Measurements from ENCODE around the gene ARID3B. TPM values are rescaled to one million over a fixed set of nuclear protein-coding genes. Genes with fewer than 3 reads are reported as not detected.

ARID3B gene
- total RNA-seq, 1 experiment from 2014 or later, result 19.0 TPM

DNA sequence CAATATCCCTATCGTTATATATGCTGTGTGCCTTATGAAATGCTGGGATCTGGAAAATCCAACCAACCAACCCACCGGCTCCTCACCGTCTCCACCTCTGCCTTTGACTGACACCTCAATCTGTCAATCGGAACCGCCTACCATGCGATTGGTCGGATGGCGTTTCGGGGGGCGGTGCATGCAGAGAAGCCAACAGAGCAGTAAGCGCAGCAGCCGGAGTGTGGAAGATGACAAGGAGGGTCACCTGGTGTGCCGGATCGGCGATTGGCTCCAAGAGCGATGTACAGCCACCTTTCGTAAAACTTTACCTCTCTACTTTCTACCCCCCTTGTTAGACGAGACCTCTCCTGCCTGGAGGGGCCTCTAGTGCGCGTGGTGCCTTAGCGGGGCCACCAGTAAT, 80.9 kb downstream of the ARID3B start:
- peaks cover 13% of the 10 kb centered on the region for H3K4me1 ChIP-seq (ENCODE audit: insufficient read depth, low read length)
- H3K9me2 ChIP-seq (replicated peaks; ENCODE audit: low read length), result no peaks in the 10 kb centered on the region
- intact Hi-C loops (cut with micrococcal nuclease), result no loop called here
- H3F3A ChIP-seq (ENCODE audit: low read length, unreplicated experiment), result no peaks in the 10 kb centered on the region
- POLR2A ChIA-PET (ENCODE audit: unreplicated experiment), result no interaction called here
- TF ChIP-seq EZH2 (IDR thresholded peaks at IDR 0.05; ENCODE audit: low read length, unreplicated experiment) (no peak), EZH2phosphoT487 (IDR thresholded peaks at IDR 0.05; ENCODE audit: borderline replicate concordance, low read length) (no peak)
- TF ChIP-seq, protein P1, sequence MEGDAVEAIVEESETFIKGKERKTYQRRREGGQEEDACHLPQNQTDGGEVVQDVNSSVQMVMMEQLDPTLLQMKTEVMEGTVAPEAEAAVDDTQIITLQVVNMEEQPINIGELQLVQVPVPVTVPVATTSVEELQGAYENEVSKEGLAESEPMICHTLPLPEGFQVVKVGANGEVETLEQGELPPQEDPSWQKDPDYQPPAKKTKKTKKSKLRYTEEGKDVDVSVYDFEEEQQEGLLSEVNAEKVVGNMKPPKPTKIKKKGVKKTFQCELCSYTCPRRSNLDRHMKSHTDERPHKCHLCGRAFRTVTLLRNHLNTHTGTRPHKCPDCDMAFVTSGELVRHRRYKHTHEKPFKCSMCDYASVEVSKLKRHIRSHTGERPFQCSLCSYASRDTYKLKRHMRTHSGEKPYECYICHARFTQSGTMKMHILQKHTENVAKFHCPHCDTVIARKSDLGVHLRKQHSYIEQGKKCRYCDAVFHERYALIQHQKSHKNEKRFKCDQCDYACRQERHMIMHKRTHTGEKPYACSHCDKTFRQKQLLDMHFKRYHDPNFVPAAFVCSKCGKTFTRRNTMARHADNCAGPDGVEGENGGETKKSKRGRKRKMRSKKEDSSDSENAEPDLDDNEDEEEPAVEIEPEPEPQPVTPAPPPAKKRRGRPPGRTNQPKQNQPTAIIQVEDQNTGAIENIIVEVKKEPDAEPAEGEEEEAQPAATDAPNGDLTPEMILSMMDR (conservative IDR thresholded peaks at IDR 0.05; ENCODE audit: low read depth, low read length), result no peak
- BruUV-seq (replicated peaks), result no TSS peak
- no peak overlapping the region for H3K4me2 ChIP-seq (ENCODE audit: low read length)
- peaks cover 56% of the 10 kb centered on the region for H3K79me2 ChIP-seq (ENCODE audit: low read length)
- H3K36me3 ChIP-seq (ENCODE audit: low read depth, low read length), result peaks cover 70% of the 10 kb centered on the region
- peaks cover 40% of the 10 kb centered on the region for H4K20me1 ChIP-seq (ENCODE audit: low read length)
- H3K4me3 ChIP-seq (ENCODE audit: low read length), result no peak overlapping the region
- no peaks in the 10 kb centered on the region for H3K27me3 ChIP-seq (ENCODE audit: low read length)
- CTCF ChIA-PET, result no interaction called here
- no peaks in the 10 kb centered on the region for H3K9me3 ChIP-seq (ENCODE audit: low read length)
- no peak for DNase-seq
- no peak overlapping the region for H3K9ac ChIP-seq (ENCODE audit: low read length)
- no peak overlapping the region for H3K27ac ChIP-seq (ENCODE audit: low read length)
- H2AFZ ChIP-seq (ENCODE audit: low read length), result no peak overlapping the region
- no peak for ATAC-seq

DNA sequence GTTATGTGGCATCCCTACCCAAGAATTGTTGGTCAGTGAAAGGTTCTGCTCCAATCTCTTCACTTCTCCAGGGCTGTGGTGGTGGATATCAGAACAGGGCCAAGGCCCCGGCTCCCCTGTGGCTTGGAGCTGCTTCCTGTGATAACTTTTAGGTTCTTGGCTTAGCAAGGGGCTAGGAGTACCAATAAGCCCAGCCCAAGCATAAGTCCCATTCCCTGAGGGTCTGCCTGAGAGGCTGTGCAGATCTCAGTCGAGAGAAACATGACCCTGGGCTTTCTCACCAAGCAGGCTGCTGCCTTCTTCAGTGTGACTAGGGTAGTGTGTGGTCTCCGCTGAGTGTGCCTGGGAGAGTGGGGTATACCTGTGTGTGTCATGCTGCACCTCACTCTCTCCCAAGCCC, 81.7 kb downstream of the ARID3B start:
- DNase-seq, result no peak
- H3F3A ChIP-seq (ENCODE audit: low read length, unreplicated experiment), result no peaks in the 10 kb centered on the region
- no peak for ATAC-seq
- H3K9ac ChIP-seq (ENCODE audit: low read length), result no peak overlapping the region
- no peak overlapping the region for H3K27ac ChIP-seq (ENCODE audit: low read length)
- H3K27me3 ChIP-seq (ENCODE audit: low read length), result no peaks in the 10 kb centered on the region
- no peak overlapping the region for H2AFZ ChIP-seq (ENCODE audit: low read length)
- ChIA-PET POLR2A (ENCODE audit: unreplicated experiment) (no interaction called here), CTCF (no interaction called here)
- no peak overlapping the region for H3K4me3 ChIP-seq (ENCODE audit: low read length)
- no TSS peak for BruUV-seq (replicated peaks)
- H3K9me3 ChIP-seq (ENCODE audit: low read length), result no peaks in the 10 kb centered on the region
- H3K79me2 ChIP-seq (ENCODE audit: low read length), result peaks cover 47% of the 10 kb centered on the region
- intact Hi-C loops (cut with micrococcal nuclease), result no loop called here
- H3K36me3 ChIP-seq (ENCODE audit: low read depth, low read length), result peaks cover 77% of the 10 kb centered on the region
- H3K4me1 ChIP-seq (ENCODE audit: insufficient read depth, low read length), result peaks cover 5% of the 10 kb centered on the region
- H3K4me2 ChIP-seq (ENCODE audit: low read length), result no peak overlapping the region
- peaks cover 32% of the 10 kb centered on the region for H4K20me1 ChIP-seq (ENCODE audit: low read length)
- TF ChIP-seq EZH2phosphoT487 (IDR thresholded peaks at IDR 0.05; ENCODE audit: borderline replicate concordance, low read length) (no peak), EZH2 (IDR thresholded peaks at IDR 0.05; ENCODE audit: low read length, unreplicated experiment) (no peak)
- TF ChIP-seq, protein P1 (conservative IDR thresholded peaks at IDR 0.05; ENCODE audit: low read depth, low read length), result no peak
- H3K9me2 ChIP-seq (replicated peaks; ENCODE audit: low read length), result no peaks in the 10 kb centered on the region

DNA sequence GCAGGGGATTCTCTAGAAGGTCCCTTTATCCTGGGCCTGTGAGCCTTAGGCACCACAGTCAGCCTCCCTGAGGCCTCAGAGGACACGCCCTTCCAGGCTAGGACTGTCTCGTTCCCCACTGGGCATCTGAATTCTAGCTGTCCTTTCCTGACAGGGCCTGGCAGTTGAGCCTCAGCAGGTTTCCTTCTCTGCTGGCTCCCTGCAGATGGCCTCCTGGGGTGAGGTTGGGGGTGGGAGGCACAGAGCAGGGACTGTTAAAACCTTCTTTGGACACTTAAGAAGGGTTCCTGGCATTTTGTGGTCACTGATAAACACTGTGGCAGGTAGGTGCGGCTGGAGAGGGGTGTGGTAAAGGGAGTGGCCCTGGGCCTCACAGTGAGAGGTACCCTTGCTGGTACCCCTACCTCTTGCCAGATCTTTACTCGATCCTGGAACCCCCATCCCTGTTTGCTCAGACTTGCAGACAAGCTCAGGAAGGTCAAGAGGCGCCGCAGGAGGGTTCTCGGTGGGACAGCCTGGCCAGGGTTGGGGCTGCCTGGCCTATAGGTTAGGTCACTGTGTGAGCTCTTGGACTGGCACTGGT, 83.1 kb downstream of the ARID3B start:
- Histone ChIP-seq H3K27me3 (ENCODE audit: low read length) (no peaks in the 10 kb centered on the region), H3K36me3 (ENCODE audit: low read depth, low read length) (peaks cover 89% of the 10 kb centered on the region), H3K4me3 (ENCODE audit: low read length) (no peak overlapping the region), H3K9me3 (ENCODE audit: low read length) (no peaks in the 10 kb centered on the region), H2AFZ (ENCODE audit: low read length) (no peak overlapping the region), H3K9ac (ENCODE audit: low read length) (no peak overlapping the region), H3K9me2 (replicated peaks; ENCODE audit: low read length) (no peaks in the 10 kb centered on the region), H4K20me1 (ENCODE audit: low read length) (peaks cover 19% of the 10 kb centered on the region), H3K79me2 (ENCODE audit: low read length) (peaks cover 34% of the 10 kb centered on the region), H3K4me2 (ENCODE audit: low read length) (no peak overlapping the region), H3F3A (ENCODE audit: low read length, unreplicated experiment) (no peaks in the 10 kb centered on the region), H3K4me1 (ENCODE audit: insufficient read depth, low read length) (no peaks in the 10 kb centered on the region), H3K27ac (ENCODE audit: low read length) (no peak overlapping the region)
- ChIA-PET POLR2A (ENCODE audit: unreplicated experiment) (no interaction called here), CTCF (no interaction called here)
- DNase-seq, result no peak
- ATAC-seq, result no peak
- no TSS peak for BruUV-seq (replicated peaks)
- intact Hi-C loops (cut with micrococcal nuclease), result no loop called here
- TF ChIP-seq, protein P1 (conservative IDR thresholded peaks at IDR 0.05; ENCODE audit: low read depth, low read length), result no peak
- TF ChIP-seq EZH2phosphoT487 (IDR thresholded peaks at IDR 0.05; ENCODE audit: borderline replicate concordance, low read length), result no peak
- no peak for TF ChIP-seq EZH2 (IDR thresholded peaks at IDR 0.05; ENCODE audit: low read length, unreplicated experiment)
